Stomach (tissue), 4 donors: Measurements from ENCODE around the gene LYZ.

Source experiments
- CTCF ChIP-seq, 7 experiments: fragments of 450-650 bp in 4 of 7; fragments of 200-600 bp in 3 of 7; sonication (generic) in 3 of 7; IDR thresholded peaks; one replicate each; pipeline ENCODE4 v1.5.1; 2016 to 2019; ENCODE audit warnings: antibody characterized with exemption in 7 of 7, control low read depth in 2 of 7, mild to moderate bottlenecking in 1 of 7
- POLR2AphosphoS5 ChIP-seq, 3 donors: sonication (generic); formaldehyde crosslinking; IDR thresholded peaks; one replicate each; pipeline ENCODE4 v1.6.1; 2016; ENCODE audit warnings: antibody characterized with exemption in 3 of 3

- no peak for TF ChIP-seq CTCF (IDR thresholded peaks at IDR 0.05)
- no peak for TF ChIP-seq POLR2AphosphoS5 (IDR thresholded peaks at IDR 0.05)
These were observed 14.0 kb upstream of the LYZ start for GRCh38 chr12:69334158-69334557.
